Osteocyte (in vitro differentiated cells): ENCODE results near the gene KCNK2. TPM values are rescaled to one million over a fixed set of nuclear protein-coding genes. Genes with fewer than 3 reads are reported as not detected.

ENCODE experiments used
- DNase-seq: peaks from one replicate; pipeline ENCODE4 v3.0.0; 2021; ENCODE audit warnings: mixed read lengths; ENCODE audit not compliant: unreplicated experiment; ENCODE audit errors: extremely low spot score
- H3K27ac Mint-ChIP-seq: one replicate; pipeline ENCODE4 v1.8.0; 2021; ENCODE audit warnings: mild to moderate bottlenecking, mixed read lengths; ENCODE audit not compliant: unreplicated experiment
- H3K27me3 Mint-ChIP-seq: one replicate; pipeline ENCODE4 v1.8.0; 2021; ENCODE audit warnings: mixed read lengths; ENCODE audit not compliant: unreplicated experiment
- H3K36me3 Mint-ChIP-seq: one replicate; pipeline ENCODE4 v1.8.0; 2021; ENCODE audit warnings: mixed read lengths; ENCODE audit not compliant: unreplicated experiment
- H3K4me1 Mint-ChIP-seq: one replicate; pipeline ENCODE4 v1.8.0; 2021; ENCODE audit warnings: mixed read lengths; ENCODE audit not compliant: unreplicated experiment
- H3K4me3 Mint-ChIP-seq: one replicate; pipeline ENCODE4 v1.8.0; 2021; ENCODE audit warnings: mild to moderate bottlenecking, moderate library complexity, mixed read lengths; ENCODE audit not compliant: unreplicated experiment
- H3K9me3 Mint-ChIP-seq: one replicate; pipeline ENCODE4 v1.8.0; 2021; ENCODE audit warnings: mixed read lengths; ENCODE audit not compliant: unreplicated experiment
- total RNA-seq: library from RNA; stranded (reverse); gene quantifications from 2 replicates; pipeline ENCODE4 v1.2.1, GENCODE V29; 2021
- TF ChIP-seq, protein P1 (sequence below): fragments of 200-600 bp; sonication (generic); IDR thresholded peaks from 2 replicates; pipeline ENCODE4 v1.5.0; 2021; ENCODE audit warnings: antibody characterized with exemption, mild to moderate bottlenecking, moderate library complexity

Gene KCNK2
- total RNA-seq, 1 donor from 2014 or later, result not detected

DNA sequence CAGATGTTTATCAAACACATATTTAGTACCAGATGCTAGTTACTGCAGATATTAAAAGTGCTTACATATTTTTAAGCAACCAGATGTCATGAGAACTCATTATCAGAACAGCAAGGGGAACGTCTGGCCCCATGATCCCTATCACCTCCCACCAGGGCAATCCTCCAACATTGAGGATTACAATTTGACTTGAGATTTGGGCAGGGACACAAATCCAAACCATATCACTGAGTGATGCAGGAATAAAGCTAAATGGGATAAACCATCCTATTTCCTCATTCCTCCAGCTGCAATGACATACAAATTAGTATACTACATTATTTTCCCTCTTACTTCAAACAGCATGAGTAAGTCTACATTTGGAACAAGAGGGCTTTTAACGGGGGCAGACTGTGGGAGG lies 3.1 kb upstream of the KCNK2 start:
- no peaks in the 10 kb centered on the region for H3K9me3 Mint-ChIP-seq
- DNase-seq, result no peak
- H3K36me3 Mint-ChIP-seq, result no peaks in the 10 kb centered on the region
- peaks cover 16% of the 10 kb centered on the region for H3K4me1 Mint-ChIP-seq
- H3K27ac Mint-ChIP-seq, result no peak overlapping the region
- H3K27me3 Mint-ChIP-seq, result peaks cover 50% of the 10 kb centered on the region
- TF ChIP-seq, protein P1, sequence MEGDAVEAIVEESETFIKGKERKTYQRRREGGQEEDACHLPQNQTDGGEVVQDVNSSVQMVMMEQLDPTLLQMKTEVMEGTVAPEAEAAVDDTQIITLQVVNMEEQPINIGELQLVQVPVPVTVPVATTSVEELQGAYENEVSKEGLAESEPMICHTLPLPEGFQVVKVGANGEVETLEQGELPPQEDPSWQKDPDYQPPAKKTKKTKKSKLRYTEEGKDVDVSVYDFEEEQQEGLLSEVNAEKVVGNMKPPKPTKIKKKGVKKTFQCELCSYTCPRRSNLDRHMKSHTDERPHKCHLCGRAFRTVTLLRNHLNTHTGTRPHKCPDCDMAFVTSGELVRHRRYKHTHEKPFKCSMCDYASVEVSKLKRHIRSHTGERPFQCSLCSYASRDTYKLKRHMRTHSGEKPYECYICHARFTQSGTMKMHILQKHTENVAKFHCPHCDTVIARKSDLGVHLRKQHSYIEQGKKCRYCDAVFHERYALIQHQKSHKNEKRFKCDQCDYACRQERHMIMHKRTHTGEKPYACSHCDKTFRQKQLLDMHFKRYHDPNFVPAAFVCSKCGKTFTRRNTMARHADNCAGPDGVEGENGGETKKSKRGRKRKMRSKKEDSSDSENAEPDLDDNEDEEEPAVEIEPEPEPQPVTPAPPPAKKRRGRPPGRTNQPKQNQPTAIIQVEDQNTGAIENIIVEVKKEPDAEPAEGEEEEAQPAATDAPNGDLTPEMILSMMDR, result no peak
- no peak overlapping the region for H3K4me3 Mint-ChIP-seq

GRCh38 chr1:215081661-215082531 lies 641 bp upstream of the KCNK2 start:
- Mint-ChIP-seq H3K4me1 (peaks cover 16% of the 10 kb centered on the region), H3K4me3 (peak overlapping the region; percentile 77), H3K36me3 (no peaks in the 10 kb centered on the region), H3K27ac (no peak overlapping the region), H3K27me3 (peaks cover 67% of the 10 kb centered on the region), H3K9me3 (no peaks in the 10 kb centered on the region)
- DNase-seq, result no peak
- TF ChIP-seq, protein P1, result no peak

DNA sequence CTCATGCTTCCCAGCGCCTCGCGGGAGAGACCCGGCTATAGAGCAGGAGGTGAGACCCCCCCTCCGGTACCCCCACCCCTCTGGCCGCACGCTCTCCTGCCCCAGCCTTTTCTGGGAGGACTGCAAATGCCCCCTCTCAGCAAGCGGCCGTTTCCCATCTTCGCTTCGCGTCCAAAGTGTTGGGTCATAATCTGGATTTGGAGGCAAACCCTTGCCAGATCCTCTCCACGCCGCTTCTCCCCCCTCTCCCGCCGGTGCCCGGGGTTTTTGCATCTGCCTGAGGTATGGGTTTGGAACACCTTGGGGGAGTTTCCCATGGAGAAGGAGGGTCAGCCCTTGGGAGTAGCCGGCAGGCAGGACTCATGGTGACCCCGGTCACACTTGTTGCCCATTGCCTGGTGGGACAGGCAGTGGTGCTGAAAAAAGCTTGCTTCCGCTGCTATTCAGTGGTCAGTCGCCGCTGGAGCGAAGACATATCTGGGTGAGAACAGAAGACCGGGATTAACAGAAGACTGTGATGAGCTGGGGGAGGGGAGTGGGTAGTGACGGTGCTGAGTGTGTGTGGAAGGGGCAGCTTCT lies 935 bp downstream of the KCNK2 start:
- no peaks in the 10 kb centered on the region for H3K36me3 Mint-ChIP-seq
- no peak for DNase-seq
- peaks cover 16% of the 10 kb centered on the region for H3K4me1 Mint-ChIP-seq
- TF ChIP-seq, protein P1, result no peak
- peak overlapping the region; percentile 77 for H3K4me3 Mint-ChIP-seq
- H3K27me3 Mint-ChIP-seq, result peaks cover 78% of the 10 kb centered on the region
- no peak overlapping the region for H3K27ac Mint-ChIP-seq
- no peaks in the 10 kb centered on the region for H3K9me3 Mint-ChIP-seq

- H3K4me3 Mint-ChIP-seq, result no peak overlapping the region
- H3K27ac Mint-ChIP-seq, result no peak overlapping the region
- DNase-seq, result no peak
- H3K9me3 Mint-ChIP-seq, result no peaks in the 10 kb centered on the region
- peaks cover 16% of the 10 kb centered on the region for H3K4me1 Mint-ChIP-seq
- TF ChIP-seq, protein P1, result no peak
- H3K36me3 Mint-ChIP-seq, result no peaks in the 10 kb centered on the region
- H3K27me3 Mint-ChIP-seq, result peaks cover 79% of the 10 kb centered on the region
These were observed 2.1 kb downstream of the KCNK2 start for GRCh38 chr1:215084621-215085020.

GRCh38 chr1:215087603-215088002 lies 5.1 kb downstream of the KCNK2 start:
- no peak for DNase-seq
- Mint-ChIP-seq H3K4me1 (peaks cover 5% of the 10 kb centered on the region), H3K27ac (no peak overlapping the region), H3K36me3 (no peaks in the 10 kb centered on the region), H3K4me3 (no peak overlapping the region), H3K9me3 (no peaks in the 10 kb centered on the region), H3K27me3 (peaks cover 52% of the 10 kb centered on the region)
- TF ChIP-seq, protein P1, result no peak
